WI38 (cell line): Measurements from ENCODE around the gene SKI.
A peak's percentile ranks its signal among the peaks of the same experiment; 100 is the strongest.

Experiments
- H3K4me3 ChIP-seq: 2 replicates; pipeline ENCODE4 v1.5.1; 2011; ENCODE audit warnings: low read depth, mild to moderate bottlenecking, control low read depth, low read length
- TF ChIP-seq, protein P1 (sequence below): IDR thresholded peaks from 2 replicates; pipeline ENCODE4 v1.5.1; 2012; ENCODE audit warnings: low read depth, mild to moderate bottlenecking, control low read depth, low read length

The SKI gene

DNA sequence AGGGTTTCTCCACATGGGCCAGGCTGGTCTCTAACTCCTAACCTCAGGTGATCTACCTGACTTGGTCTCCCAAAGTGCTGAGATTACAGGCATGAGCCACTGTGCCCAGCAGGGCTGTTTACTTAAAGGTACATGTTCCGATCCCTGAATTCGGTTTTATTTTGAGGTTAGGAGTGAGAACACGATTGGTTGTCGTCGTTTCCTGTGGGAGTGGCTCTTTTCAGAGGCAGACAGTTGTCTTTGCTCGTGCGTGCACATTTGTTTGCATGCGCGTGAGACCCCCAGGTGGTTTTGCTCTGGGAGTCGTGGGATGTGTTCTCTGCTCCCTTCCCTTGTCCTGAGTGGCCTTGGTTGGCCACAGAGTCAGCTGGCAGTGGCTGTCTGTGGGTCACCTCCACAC lies 60.2 kb downstream of the SKI start:
- no peak overlapping the region for H3K4me3 ChIP-seq
- TF ChIP-seq, protein P1, sequence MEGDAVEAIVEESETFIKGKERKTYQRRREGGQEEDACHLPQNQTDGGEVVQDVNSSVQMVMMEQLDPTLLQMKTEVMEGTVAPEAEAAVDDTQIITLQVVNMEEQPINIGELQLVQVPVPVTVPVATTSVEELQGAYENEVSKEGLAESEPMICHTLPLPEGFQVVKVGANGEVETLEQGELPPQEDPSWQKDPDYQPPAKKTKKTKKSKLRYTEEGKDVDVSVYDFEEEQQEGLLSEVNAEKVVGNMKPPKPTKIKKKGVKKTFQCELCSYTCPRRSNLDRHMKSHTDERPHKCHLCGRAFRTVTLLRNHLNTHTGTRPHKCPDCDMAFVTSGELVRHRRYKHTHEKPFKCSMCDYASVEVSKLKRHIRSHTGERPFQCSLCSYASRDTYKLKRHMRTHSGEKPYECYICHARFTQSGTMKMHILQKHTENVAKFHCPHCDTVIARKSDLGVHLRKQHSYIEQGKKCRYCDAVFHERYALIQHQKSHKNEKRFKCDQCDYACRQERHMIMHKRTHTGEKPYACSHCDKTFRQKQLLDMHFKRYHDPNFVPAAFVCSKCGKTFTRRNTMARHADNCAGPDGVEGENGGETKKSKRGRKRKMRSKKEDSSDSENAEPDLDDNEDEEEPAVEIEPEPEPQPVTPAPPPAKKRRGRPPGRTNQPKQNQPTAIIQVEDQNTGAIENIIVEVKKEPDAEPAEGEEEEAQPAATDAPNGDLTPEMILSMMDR: no peak

DNA sequence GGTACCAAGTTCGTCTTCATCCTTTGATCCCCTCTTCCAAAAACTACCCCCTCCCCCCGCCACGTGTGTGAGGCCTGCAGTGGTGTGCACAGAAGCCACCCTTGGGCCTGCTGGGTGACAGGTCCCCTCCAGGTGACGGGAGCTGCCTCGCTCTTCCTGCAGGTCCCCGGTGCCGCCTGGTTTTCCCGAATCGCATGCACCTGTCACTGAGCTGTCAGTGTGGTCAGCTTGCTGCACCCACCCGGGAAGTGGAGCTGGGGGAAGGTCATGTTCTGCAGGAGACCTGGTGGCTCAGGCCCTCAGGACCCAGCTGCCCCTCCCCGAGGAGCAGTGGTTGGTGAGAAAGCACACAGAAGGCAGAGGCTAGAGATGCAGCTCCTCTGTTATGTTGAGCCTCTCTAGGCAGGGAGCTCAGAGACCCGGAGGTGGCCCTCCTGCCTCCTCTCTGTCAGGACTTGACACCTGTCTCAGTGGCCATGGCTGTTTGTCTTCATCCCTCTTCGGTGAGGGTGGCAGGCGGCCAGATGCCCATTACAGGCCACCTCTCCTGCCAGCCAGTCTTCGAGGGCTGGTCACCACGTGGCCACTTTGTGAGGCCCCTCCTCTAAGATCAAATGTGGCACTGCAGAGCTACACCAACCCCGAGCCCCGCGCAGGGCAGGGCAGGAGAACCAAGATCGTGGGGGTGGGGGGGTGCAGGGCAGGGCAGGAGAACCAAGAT lies 60.9 kb downstream of the SKI start:
- TF ChIP-seq, protein P1: no peak
- H3K4me3 ChIP-seq: no peak overlapping the region

DNA sequence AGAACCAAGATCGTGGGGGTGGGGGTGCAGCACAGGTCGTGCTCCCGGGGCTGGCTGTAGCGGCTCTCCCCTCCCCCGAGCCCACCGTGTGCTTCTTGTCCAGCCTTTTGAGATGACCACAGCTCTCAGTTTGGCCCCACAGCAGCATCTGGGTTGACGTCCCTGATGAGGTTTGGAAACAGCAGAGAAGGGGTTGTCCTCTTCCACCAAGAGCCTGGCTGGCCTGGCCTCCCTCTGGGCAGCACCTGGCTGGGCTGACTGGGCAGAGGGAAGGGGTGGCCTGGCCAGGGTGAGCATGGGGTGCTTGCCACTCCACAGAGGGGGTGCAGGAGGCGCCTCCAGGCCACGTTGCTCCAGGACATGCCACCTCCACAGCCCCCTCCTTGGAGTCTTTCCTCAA lies 61.5 kb downstream of the SKI start:
- TF ChIP-seq, protein P1: no peak

DNA sequence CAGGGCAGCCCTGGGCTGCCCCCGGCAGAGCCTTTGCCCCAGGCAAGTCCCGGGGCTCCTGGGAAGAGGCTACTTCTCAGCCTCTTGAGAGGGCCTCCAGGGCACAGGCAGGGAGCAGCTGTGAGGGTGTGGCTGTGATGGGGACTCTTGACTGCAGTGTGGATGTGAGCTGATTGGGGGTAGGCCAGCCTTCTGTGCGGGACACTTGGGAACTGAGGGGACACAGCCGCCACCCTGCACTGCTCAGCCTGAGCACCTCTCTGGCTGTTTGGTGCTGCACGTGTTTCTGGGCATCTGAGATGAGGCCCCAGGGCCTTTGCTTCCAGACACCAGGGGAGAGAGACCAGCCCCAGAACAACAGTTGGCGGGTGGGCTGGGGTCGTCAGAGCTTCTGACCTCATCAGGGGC lies 62.1 kb downstream of the SKI start:
- TF ChIP-seq, protein P1: no peak
- H3K4me3 ChIP-seq: peak overlapping the region; percentile 23; the same call in 1 of the 2 replicates

More for the DNA sequence above, 61.5 kb downstream of the SKI start:
- H3K4me3 ChIP-seq: no peak overlapping the region

DNA sequence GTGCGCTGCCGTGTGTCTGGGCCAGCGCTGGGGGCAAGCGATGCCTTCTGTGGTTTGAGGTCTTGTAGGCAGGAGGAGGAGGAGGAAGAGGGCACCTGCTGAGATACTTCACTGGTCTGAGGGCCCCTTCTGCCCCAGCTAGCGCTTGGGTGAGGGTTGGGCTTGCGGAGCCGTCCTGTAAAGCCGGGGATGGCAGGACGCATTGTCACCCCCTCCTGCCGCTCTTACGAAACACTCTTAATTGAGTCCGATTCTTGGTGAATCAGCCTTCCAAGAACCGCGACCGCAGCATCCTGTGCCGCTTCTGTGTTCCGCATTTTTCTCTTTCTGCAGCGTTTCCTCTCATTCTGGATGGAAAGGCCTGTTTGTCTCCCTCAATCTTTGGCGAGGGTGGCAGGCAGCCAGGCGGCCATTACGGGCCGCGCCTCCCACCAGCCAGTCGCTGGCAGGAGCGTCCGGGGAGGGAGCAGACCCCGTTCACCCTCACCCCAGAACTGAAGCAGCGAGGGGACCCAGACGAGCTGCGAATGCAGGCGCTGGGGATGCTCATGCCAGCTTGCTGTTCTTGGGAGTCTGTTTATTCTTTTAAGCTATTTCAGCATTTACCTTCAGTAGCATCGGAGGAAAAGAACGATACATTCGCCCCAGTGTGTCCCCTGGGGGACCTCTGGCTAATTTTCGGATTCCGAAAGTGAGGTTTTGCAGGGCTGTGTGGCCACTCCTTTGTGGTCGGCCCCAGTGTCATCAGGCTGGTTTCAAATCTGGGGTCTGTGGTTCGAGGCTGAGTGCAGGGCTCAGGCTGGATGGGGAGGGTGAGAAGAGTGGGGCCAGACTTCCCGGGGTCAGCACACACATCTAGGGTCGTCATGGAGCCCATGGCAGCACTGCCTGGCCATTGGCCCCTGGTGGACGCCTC lies 62.7 kb downstream of the SKI start:
- TF ChIP-seq, protein P1: no peak

DNA sequence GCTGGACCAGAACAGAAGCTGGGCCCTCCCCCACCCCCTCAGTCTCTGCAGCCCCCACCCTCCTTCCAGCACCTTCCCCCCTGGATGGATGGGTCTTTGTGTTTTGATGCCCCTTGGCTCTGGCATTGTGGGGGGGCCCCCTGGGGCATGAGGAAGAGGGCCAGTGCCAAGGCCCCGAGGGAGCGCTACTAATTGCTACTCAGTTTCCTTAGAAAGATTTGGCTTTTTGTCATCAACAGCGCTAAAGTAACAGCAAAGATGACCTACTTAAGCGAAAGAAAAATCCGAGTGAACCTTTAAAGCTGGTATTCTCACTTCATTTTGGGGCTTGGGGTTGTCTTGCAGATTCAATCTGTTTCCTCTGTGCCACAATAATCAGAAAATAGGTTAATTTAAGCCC lies 63.5 kb downstream of the SKI start:
- no peak overlapping the region for H3K4me3 ChIP-seq
- TF ChIP-seq, protein P1: no peak

More for the DNA sequence above, 62.7 kb downstream of the SKI start:
- peak overlapping the region; percentile 57 for H3K4me3 ChIP-seq
